ENCODE results near the gene ATP6V0D1.

Gene ATP6V0D1

GRCh38 chr16:67426022-67426421, 54.9 kb downstream of the ATP6V0D1 start:
- H3K4me3 ChIP-seq (ENCODE audit: low read length) = no peak overlapping the region
- no peak for TF ChIP-seq CTCF (conservative IDR thresholded peaks at IDR 0.05; ENCODE audit: low read depth, low read length)
- DNase-seq (ENCODE audit: low read depth) = no peak

GRCh38 chr16:67425580-67425979, 55.4 kb downstream of the ATP6V0D1 start:
- DNase-seq (ENCODE audit: low read depth) = no peak
- TF ChIP-seq CTCF (conservative IDR thresholded peaks at IDR 0.05; ENCODE audit: low read depth, low read length) = no peak
- H3K4me3 ChIP-seq (ENCODE audit: low read length) = no peak overlapping the region

DNA sequence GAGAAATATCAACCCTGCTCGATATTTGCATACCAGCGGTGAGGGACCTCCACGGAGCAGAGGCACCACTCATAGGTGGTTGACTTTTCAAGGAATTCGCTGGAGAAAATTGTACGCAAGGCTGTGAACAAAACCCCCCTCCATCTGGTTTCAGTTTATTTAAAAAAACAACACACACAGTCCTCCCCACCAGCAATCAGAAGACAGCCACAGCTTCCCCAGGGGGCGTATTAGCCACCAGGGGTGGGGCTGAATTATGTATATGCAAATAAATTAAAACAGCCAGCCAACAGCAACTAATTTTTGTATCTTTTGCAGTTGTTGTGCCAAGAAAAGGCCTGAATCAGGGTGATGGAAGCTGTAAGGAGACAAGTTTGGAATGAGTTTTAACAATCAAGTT, 55.9 kb downstream of the ATP6V0D1 start:
- no peak overlapping the region for H3K4me3 ChIP-seq (ENCODE audit: low read length)
- TF ChIP-seq CTCF (conservative IDR thresholded peaks at IDR 0.05; ENCODE audit: low read depth, low read length) = no peak
- DNase-seq (ENCODE audit: low read depth) = no peak

- no peak for DNase-seq (ENCODE audit: low read depth)
These were observed 56.7 kb downstream of the ATP6V0D1 start for GRCh38 chr16:67424261-67424615.

GRCh38 chr16:67423611-67424260, 57.2 kb downstream of the ATP6V0D1 start:
- TF ChIP-seq CTCF (conservative IDR thresholded peaks at IDR 0.05; ENCODE audit: low read depth, low read length) = no peak
- no peak overlapping the region for H3K4me3 ChIP-seq (ENCODE audit: low read length)
- DNase-seq (ENCODE audit: low read depth) = no peak

More at GRCh38 chr16:67424261-67424615, 56.7 kb downstream of the ATP6V0D1 start:
- H3K4me3 ChIP-seq (ENCODE audit: low read length) = no peak overlapping the region
- TF ChIP-seq CTCF (conservative IDR thresholded peaks at IDR 0.05; ENCODE audit: low read depth, low read length) = no peak

DNA sequence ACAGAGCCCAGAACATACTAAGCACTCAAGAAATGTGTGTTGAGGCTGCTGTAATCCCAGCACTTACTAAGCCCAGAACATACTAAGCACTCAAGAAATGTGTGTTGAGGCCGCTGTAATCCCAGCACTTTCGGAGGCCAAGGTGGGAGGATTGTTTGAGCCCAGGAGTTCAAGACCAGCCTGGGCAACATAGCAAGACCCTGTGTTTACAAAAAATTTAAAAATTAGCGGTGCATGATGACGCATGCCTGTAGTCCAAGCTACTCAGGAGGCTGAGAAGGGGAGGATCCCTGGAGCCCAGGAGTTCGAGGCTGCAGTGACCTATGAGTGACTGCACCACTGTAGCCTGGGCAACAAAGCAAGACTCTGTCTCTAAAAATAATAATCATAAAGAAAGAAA, 57.9 kb downstream of the ATP6V0D1 start:
- no peak for DNase-seq (ENCODE audit: low read depth)
- TF ChIP-seq CTCF (conservative IDR thresholded peaks at IDR 0.05; ENCODE audit: low read depth, low read length) = no peak
- H3K4me3 ChIP-seq (ENCODE audit: low read length) = no peak overlapping the region

- TF ChIP-seq CTCF (conservative IDR thresholded peaks at IDR 0.05; ENCODE audit: low read depth, low read length) = no peak
- H3K4me3 ChIP-seq (ENCODE audit: low read length) = no peak overlapping the region
- no peak for DNase-seq (ENCODE audit: low read depth)
These were observed 59.9 kb downstream of the ATP6V0D1 start for GRCh38 chr16:67421030-67421429.

All from retinal pigment epithelial cell (primary cell).